ENCODE results near the gene DIP2A.
"Not testable (repeated sequence)": the region's sequence is repeated elsewhere in the genome, so short reads cannot be mapped to it uniquely, and the experiment has no call there.

Gene DIP2A

GRCh38 chr21:46438241-46438640 is 20.4 kb upstream of the DIP2A start:
- Histone ChIP-seq H3K4me3 (ENCODE audit: low read length) (no peak overlapping the region), H3K27me3 (ENCODE audit: control insufficient read depth, insufficient read depth, low read length) (no peaks in the 10 kb centered on the region), H3K9me3 (ENCODE audit: control insufficient read depth, low read length) (no peaks in the 10 kb centered on the region), H3K4me1 (ENCODE audit: control insufficient read depth, insufficient read depth, low read length) (no peaks in the 10 kb centered on the region), H3K9ac (ENCODE audit: low read length) (no peak overlapping the region), H3K36me3 (ENCODE audit: control insufficient read depth, insufficient read depth, low read length) (peaks cover 15% of the 10 kb centered on the region)

GRCh38 chr21:46439906-46440305 is 18.8 kb upstream of the DIP2A start:
- no peak overlapping the region for H3K9ac ChIP-seq (ENCODE audit: low read length)
- H3K4me1 ChIP-seq (ENCODE audit: control insufficient read depth, insufficient read depth, low read length) = no peaks in the 10 kb centered on the region
- no peaks in the 10 kb centered on the region for H3K9me3 ChIP-seq (ENCODE audit: control insufficient read depth, low read length)
- no peak overlapping the region for H3K4me3 ChIP-seq (ENCODE audit: low read length)
- H3K36me3 ChIP-seq (ENCODE audit: control insufficient read depth, insufficient read depth, low read length) = peaks cover 15% of the 10 kb centered on the region
- H3K27me3 ChIP-seq (ENCODE audit: control insufficient read depth, insufficient read depth, low read length) = no peaks in the 10 kb centered on the region

DNA sequence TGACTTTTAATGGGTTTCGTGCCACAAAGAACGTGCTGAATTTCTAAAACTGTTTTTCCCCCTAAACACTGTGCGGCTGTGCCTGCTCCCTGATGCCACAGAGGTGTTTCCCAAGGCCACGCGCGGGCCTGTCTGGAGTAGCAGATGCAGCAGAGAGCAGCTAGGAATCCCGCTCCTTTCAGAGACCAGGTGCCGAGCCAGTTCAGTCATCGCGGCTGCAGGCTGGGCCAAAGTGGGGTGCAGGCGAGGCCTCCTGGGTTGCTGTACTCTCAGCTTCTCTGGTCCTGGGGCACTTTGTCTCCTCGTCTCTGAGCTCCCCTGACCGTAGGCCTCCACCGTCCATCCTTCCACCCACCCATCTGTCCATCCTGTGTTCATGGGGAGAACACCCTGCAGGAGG is 17.4 kb upstream of the DIP2A start:
- Histone ChIP-seq H3K4me3 (ENCODE audit: low read length) (no peak overlapping the region), H3K36me3 (ENCODE audit: control insufficient read depth, insufficient read depth, low read length) (peaks cover 15% of the 10 kb centered on the region), H3K4me1 (ENCODE audit: control insufficient read depth, insufficient read depth, low read length) (no peaks in the 10 kb centered on the region), H3K27me3 (ENCODE audit: control insufficient read depth, insufficient read depth, low read length) (no peaks in the 10 kb centered on the region), H3K9me3 (ENCODE audit: control insufficient read depth, low read length) (no peaks in the 10 kb centered on the region), H3K9ac (ENCODE audit: low read length) (no peak overlapping the region)

DNA sequence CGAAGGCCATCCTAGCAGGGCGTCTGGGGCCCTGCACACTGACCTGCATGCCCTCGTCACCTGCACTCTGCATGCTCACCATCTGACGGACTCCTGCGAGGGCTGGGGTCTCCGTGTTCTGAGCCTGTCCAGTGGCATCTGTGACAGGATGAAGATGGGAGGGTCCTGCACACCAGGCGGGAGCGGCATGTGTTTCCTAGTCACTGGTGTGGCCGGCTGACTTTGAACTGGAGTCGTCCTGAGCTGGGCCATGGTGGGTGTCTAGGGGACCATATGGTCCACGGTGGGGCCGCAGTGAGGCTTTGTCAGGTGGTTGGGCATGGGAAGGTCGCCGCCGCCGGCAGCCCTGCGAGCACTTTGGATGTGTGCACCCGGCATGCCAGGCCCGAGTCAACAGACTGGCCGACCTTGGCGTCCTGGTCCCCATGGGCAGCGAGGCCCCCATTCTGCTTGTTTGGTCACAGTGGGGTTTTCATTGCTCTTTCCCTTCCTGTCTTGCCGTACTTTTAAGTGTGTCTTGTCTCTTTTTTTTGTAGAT is 16.7 kb upstream of the DIP2A start:
- Histone ChIP-seq H3K9me3 (ENCODE audit: control insufficient read depth, low read length) (no peaks in the 10 kb centered on the region), H3K9ac (ENCODE audit: low read length) (no peak overlapping the region), H3K27me3 (ENCODE audit: control insufficient read depth, insufficient read depth, low read length) (no peaks in the 10 kb centered on the region), H3K4me3 (ENCODE audit: low read length) (no peak overlapping the region), H3K36me3 (ENCODE audit: control insufficient read depth, insufficient read depth, low read length) (peaks cover 15% of the 10 kb centered on the region), H3K4me1 (ENCODE audit: control insufficient read depth, insufficient read depth, low read length) (no peaks in the 10 kb centered on the region)

- Histone ChIP-seq H3K27me3 (ENCODE audit: control insufficient read depth, insufficient read depth, low read length) (no peaks in the 10 kb centered on the region), H3K9me3 (ENCODE audit: control insufficient read depth, low read length) (no peaks in the 10 kb centered on the region), H3K4me1 (ENCODE audit: control insufficient read depth, insufficient read depth, low read length) (no peaks in the 10 kb centered on the region), H3K4me3 (ENCODE audit: low read length) (no peak overlapping the region), H3K36me3 (ENCODE audit: control insufficient read depth, insufficient read depth, low read length) (peaks cover 11% of the 10 kb centered on the region), H3K9ac (ENCODE audit: low read length) (no peak overlapping the region)
Observed at GRCh38 chr21:46442938-46443337, 15.8 kb upstream of the DIP2A start.

- H3K27me3 ChIP-seq (ENCODE audit: control insufficient read depth, insufficient read depth, low read length) = no peaks in the 10 kb centered on the region
- no peaks in the 10 kb centered on the region for H3K4me1 ChIP-seq (ENCODE audit: control insufficient read depth, insufficient read depth, low read length)
- no peaks in the 10 kb centered on the region for H3K9me3 ChIP-seq (ENCODE audit: control insufficient read depth, low read length)
- no peak overlapping the region for H3K9ac ChIP-seq (ENCODE audit: low read length)
- peaks cover 7% of the 10 kb centered on the region for H3K36me3 ChIP-seq (ENCODE audit: control insufficient read depth, insufficient read depth, low read length)
- no peak overlapping the region for H3K4me3 ChIP-seq (ENCODE audit: low read length)
Observed at GRCh38 chr21:46443910-46444309, 14.8 kb upstream of the DIP2A start.

DNA sequence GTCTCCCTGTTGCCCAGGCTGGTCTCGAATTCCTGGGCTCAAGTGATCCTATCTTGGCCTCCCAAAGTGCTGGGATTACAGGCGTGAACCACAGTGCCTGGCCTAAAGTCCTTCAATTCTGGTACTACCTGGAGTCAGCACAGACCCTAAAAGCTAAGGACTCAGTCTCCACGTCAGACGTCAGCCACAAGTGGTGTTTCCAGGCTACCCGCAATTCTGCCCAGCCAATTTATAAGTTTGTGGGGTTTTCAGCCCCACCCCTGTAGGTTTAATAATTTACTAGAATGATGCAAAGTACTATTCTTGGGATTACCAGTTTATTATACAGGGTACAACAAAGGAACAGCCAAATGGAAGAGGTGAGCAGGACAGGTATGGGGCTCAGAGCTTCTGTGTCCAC is 10.6 kb upstream of the DIP2A start:
- Histone ChIP-seq H3K9me3 (ENCODE audit: control insufficient read depth, low read length) (no peaks in the 10 kb centered on the region), H3K36me3 (ENCODE audit: control insufficient read depth, insufficient read depth, low read length) (no peaks in the 10 kb centered on the region)

GRCh38 chr21:46448855-46449254 is 9.8 kb upstream of the DIP2A start:
- H3K9me3 ChIP-seq (ENCODE audit: control insufficient read depth, low read length); H3K27me3 ChIP-seq (ENCODE audit: control insufficient read depth, insufficient read depth, low read length); H3K4me3 ChIP-seq (ENCODE audit: low read length); H3K9ac ChIP-seq (ENCODE audit: low read length); H3K4me1 ChIP-seq (ENCODE audit: control insufficient read depth, insufficient read depth, low read length); H3K36me3 ChIP-seq (ENCODE audit: control insufficient read depth, insufficient read depth, low read length): not testable (repeated sequence)

More for the DNA sequence above, 10.6 kb upstream of the DIP2A start:
- Histone ChIP-seq H3K9ac (ENCODE audit: low read length) (no peak overlapping the region), H3K4me3 (ENCODE audit: low read length) (no peak overlapping the region), H3K27me3 (ENCODE audit: control insufficient read depth, insufficient read depth, low read length) (no peaks in the 10 kb centered on the region), H3K4me1 (ENCODE audit: control insufficient read depth, insufficient read depth, low read length) (no peaks in the 10 kb centered on the region)

- no peaks in the 10 kb centered on the region for H3K36me3 ChIP-seq (ENCODE audit: control insufficient read depth, insufficient read depth, low read length)
- H3K27me3 ChIP-seq (ENCODE audit: control insufficient read depth, insufficient read depth, low read length) = no peaks in the 10 kb centered on the region
- H3K4me1 ChIP-seq (ENCODE audit: control insufficient read depth, insufficient read depth, low read length) = peaks cover 4% of the 10 kb centered on the region
- no peaks in the 10 kb centered on the region for H3K9me3 ChIP-seq (ENCODE audit: control insufficient read depth, low read length)
- H3K9ac ChIP-seq (ENCODE audit: low read length) = no peak overlapping the region
- H3K4me3 ChIP-seq (ENCODE audit: low read length) = no peak overlapping the region
Observed at GRCh38 chr21:46452710-46453109, 6.0 kb upstream of the DIP2A start.

- Histone ChIP-seq H3K9ac (ENCODE audit: low read length) (no peak overlapping the region), H3K36me3 (ENCODE audit: control insufficient read depth, insufficient read depth, low read length) (no peaks in the 10 kb centered on the region), H3K4me1 (ENCODE audit: control insufficient read depth, insufficient read depth, low read length) (peaks cover 7% of the 10 kb centered on the region), H3K27me3 (ENCODE audit: control insufficient read depth, insufficient read depth, low read length) (no peaks in the 10 kb centered on the region), H3K9me3 (ENCODE audit: control insufficient read depth, low read length) (no peaks in the 10 kb centered on the region), H3K4me3 (ENCODE audit: low read length) (no peak overlapping the region)
Observed at GRCh38 chr21:46454142-46454541, 4.5 kb upstream of the DIP2A start.

DNA sequence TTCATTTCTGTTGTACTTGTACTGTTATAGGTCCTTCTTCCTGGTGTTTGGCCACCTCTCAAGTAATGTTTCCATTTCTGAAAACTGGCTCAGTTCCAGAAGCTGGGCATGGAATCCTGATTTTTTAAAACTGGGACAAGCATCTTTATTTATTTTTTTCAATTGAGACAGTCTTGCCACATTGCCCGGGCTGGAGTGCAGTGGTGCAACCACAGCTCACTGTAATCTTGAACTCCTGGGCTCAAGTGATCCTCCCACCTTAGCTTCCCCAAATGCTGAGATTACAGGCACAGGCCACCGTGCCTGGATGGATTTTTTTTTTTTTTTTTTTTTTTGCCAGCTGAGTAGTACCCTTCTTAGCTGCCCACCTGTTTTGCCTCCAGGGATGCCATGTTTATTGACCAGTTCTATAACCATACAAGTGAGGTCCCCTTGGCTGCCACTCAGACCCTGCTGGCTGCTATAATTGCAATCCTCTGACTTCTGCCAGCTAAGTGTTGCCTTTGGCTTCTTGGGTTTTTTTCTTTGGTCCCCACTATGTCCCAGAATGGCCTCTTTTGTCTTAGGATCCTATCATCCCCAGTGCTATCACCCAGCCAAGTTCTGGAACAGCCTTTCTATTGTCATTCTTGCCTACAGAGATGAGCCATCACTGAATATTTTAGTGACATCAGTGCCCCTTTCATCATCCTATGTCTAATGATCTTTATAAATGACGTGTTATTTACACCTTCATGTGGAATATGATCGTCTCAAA is 3.9 kb upstream of the DIP2A start:
- Histone ChIP-seq H3K9ac (ENCODE audit: low read length) (no peak overlapping the region), H3K4me3 (ENCODE audit: low read length) (no peak overlapping the region), H3K36me3 (ENCODE audit: control insufficient read depth, insufficient read depth, low read length) (no peaks in the 10 kb centered on the region), H3K9me3 (ENCODE audit: control insufficient read depth, low read length) (no peaks in the 10 kb centered on the region), H3K4me1 (ENCODE audit: control insufficient read depth, insufficient read depth, low read length) (peaks cover 10% of the 10 kb centered on the region), H3K27me3 (ENCODE audit: control insufficient read depth, insufficient read depth, low read length) (no peaks in the 10 kb centered on the region)

- Histone ChIP-seq H3K9me3 (ENCODE audit: control insufficient read depth, low read length) (no peaks in the 10 kb centered on the region), H3K4me1 (ENCODE audit: control insufficient read depth, insufficient read depth, low read length) (peaks cover 14% of the 10 kb centered on the region), H3K4me3 (ENCODE audit: low read length) (no peak overlapping the region), H3K9ac (ENCODE audit: low read length) (no peak overlapping the region), H3K36me3 (ENCODE audit: control insufficient read depth, insufficient read depth, low read length) (no peaks in the 10 kb centered on the region), H3K27me3 (ENCODE audit: control insufficient read depth, insufficient read depth, low read length) (no peaks in the 10 kb centered on the region)
Observed at GRCh38 chr21:46455575-46456385, 2.9 kb upstream of the DIP2A start.

Data from mucosa of stomach (tissue), 1 donor.